Loucy (cell line): ENCODE data around the gene EVC.

ENCODE experiments used
- EZH2phosphoT487 ChIP-seq: fragments of 200-600 bp; IDR thresholded peaks from 2 replicates; pipeline ENCODE4 v1.6.1; 2018; ENCODE audit warnings: antibody characterized with exemption, mild to moderate bottlenecking, moderate library complexity, borderline replicate concordance
- TF ChIP-seq, protein P1 (sequence below): fragments of 200-600 bp; sonication (generic); conservative IDR thresholded peaks from 2 replicates; pipeline ENCODE4 v1.5.1; 2014; ENCODE audit warnings: mild to moderate bottlenecking, antibody characterized with exemption, low read length

DNA sequence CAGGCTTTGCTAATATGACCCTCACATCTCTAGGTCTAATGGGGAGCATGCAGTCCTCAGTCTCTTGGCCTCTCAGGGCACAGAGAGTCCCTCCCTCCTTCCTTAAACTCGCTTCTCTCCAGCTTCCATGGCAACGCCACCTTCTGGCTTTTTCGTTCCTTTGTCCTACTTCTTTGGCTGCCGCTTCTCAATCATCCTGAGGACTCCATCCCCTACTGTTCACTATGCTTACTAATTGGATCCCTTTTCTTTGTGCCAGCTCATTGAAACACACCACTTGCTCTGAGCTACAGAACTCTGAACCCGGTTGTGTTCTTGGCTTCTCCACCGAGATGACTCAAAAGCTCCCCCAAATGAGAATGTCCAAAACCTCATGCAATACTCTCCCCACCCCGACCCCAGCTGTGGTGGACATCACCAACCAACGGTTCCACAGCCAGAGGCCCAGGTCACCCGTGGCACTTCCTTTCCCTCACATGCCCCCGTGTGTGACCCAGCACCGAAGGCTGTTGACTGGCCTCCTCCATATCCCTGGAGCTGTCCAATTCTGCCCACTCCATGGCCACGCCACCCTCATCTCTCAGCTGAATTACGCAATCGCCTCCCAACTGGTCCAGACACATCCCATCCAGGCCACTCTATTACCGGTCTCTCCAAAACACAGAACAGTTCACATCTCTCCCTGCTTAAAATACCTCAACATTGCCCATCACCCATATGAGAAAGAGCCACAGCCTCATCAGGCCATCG, 147.2 kb downstream of the EVC start:
- TF ChIP-seq, protein P1, sequence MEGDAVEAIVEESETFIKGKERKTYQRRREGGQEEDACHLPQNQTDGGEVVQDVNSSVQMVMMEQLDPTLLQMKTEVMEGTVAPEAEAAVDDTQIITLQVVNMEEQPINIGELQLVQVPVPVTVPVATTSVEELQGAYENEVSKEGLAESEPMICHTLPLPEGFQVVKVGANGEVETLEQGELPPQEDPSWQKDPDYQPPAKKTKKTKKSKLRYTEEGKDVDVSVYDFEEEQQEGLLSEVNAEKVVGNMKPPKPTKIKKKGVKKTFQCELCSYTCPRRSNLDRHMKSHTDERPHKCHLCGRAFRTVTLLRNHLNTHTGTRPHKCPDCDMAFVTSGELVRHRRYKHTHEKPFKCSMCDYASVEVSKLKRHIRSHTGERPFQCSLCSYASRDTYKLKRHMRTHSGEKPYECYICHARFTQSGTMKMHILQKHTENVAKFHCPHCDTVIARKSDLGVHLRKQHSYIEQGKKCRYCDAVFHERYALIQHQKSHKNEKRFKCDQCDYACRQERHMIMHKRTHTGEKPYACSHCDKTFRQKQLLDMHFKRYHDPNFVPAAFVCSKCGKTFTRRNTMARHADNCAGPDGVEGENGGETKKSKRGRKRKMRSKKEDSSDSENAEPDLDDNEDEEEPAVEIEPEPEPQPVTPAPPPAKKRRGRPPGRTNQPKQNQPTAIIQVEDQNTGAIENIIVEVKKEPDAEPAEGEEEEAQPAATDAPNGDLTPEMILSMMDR: no peak
- no peak for TF ChIP-seq EZH2phosphoT487
